HT1080 (cell line): ENCODE results near the gene ATP6V0A1. TPM values are rescaled to one million over a fixed set of nuclear protein-coding genes. Genes with fewer than 3 reads are reported as not detected.

ENCODE experiments used
- DNase-seq: peaks from one replicate; pipeline ENCODE4 v3.0.0-alpha.2; 2015; ENCODE audit warnings: low read depth
- small RNA-seq: library from RNA; depleted of rRNA; stranded (forward); fragments of <200 nt; gene quantifications from one replicate; pipeline ENCODE3, GENCODE V24; 2014
- total RNA-seq: library from RNA; depleted of rRNA; stranded (reverse); fragments of >200 nt; shearing (Covaris generic); gene quantifications from 2 replicates; pipeline ENCODE4 v1.2.3, GENCODE V29; 2014; rRNA removed

The ATP6V0A1 gene
- total RNA-seq, 1 experiment from 2014 or later: 14.8 TPM

- no peak for DNase-seq
Measured at GRCh38 chr17:42559075-42559474, 100.4 kb downstream of the ATP6V0A1 start.

GRCh38 chr17:42560246-42560645 lies 101.6 kb downstream of the ATP6V0A1 start:
- no peak for DNase-seq

- DNase-seq: peak; percentile 93
Measured at GRCh38 chr17:42561897-42562387, 103.3 kb downstream of the ATP6V0A1 start, which contains the start of gene COASY. TSS of gene COASY (plus strand) at chr17:42562148. CDS start at chr17:42562623, 475 bp downstream.

GRCh38 chr17:42562388-42563142 lies 103.9 kb downstream of the ATP6V0A1 start:
- no peak for DNase-seq

- no peak for DNase-seq
Measured at GRCh38 chr17:42563143-42563509, 104.4 kb downstream of the ATP6V0A1 start.

- peak; percentile 28 for DNase-seq
Measured at GRCh38 chr17:42563543-42563942, 104.9 kb downstream of the ATP6V0A1 start.

- DNase-seq: no peak
Measured at GRCh38 chr17:42563950-42564349, 105.3 kb downstream of the ATP6V0A1 start.

- no peak for DNase-seq
Measured at GRCh38 chr17:42564815-42565522, 106.3 kb downstream of the ATP6V0A1 start.

GRCh38 chr17:42565523-42566214 lies 107.0 kb downstream of the ATP6V0A1 start:
- no peak for DNase-seq

GRCh38 chr17:42566215-42566882 lies 107.7 kb downstream of the ATP6V0A1 start:
- DNase-seq: no peak

GRCh38 chr17:42566883-42567573 lies 108.3 kb downstream of the ATP6V0A1 start, which contains the start of gene MLX:
TSS of gene MLX (plus strand) at chr17:42567100. CDS start at chr17:42567125, 25 bp downstream.
- DNase-seq: peak; percentile 84

GRCh38 chr17:42568341-42569111 lies 109.8 kb downstream of the ATP6V0A1 start:
- no peak for DNase-seq

GRCh38 chr17:42571435-42572225 lies 113.0 kb downstream of the ATP6V0A1 start:
- no peak for DNase-seq

Small RNA genes lying within 50 kb of the gene (small RNA-seq; reads per million reads assigned to genes)
- gene MIR548AT (not detected), gene RNU7-97P (not detected)

Other genes starting within 250 kb of the ATP6V0A1 start
- 18.1 and 21.8 TPM in 2 replicates for gene STAT5B, start 182.5 kb upstream of the ATP6V0A1 start, total RNA-seq
- gene STAT5A, start 170.4 kb upstream of the ATP6V0A1 start, total RNA-seq: 1.1 and 1.7 TPM in 2 replicates
- 32.9 and 42.2 TPM in 2 replicates for gene STAT3, start 70.4 kb upstream of the ATP6V0A1 start, total RNA-seq
- 232 and 236 TPM in 2 replicates for gene CAVIN1, start 35.6 kb upstream of the ATP6V0A1 start, total RNA-seq
- 22.7 and 30.6 TPM in 2 replicates for gene NAGLU, start 77.4 kb downstream of the ATP6V0A1 start, total RNA-seq
- gene HSD17B1, start 94.0 kb downstream of the ATP6V0A1 start, total RNA-seq: 0.40 and 0.59 TPM in 2 replicates
- gene COASY, start 103.3 kb downstream of the ATP6V0A1 start, total RNA-seq: 51.7 and 56.2 TPM in 2 replicates
- 29.3 and 37.8 TPM in 2 replicates for gene MLX, start 108.2 kb downstream of the ATP6V0A1 start, total RNA-seq
- 47.8 and 50.2 TPM in 2 replicates for gene PSMC3IP, start 118.9 kb downstream of the ATP6V0A1 start, total RNA-seq
- 30.9 and 34.0 TPM in 2 replicates for gene RETREG3, start 150.5 kb downstream of the ATP6V0A1 start, total RNA-seq
- gene TUBG1, start 150.8 kb downstream of the ATP6V0A1 start, total RNA-seq: 114 and 165 TPM in 2 replicates
- 6.8 and 9.3 TPM in 2 replicates for gene TUBG2, start 200.4 kb downstream of the ATP6V0A1 start, total RNA-seq
- gene PLEKHH3, start 218.1 kb downstream of the ATP6V0A1 start, total RNA-seq: 14.7 and 15.7 TPM in 2 replicates
- 2.1 and 2.5 TPM in 2 replicates for gene CCR10, start 223.0 kb downstream of the ATP6V0A1 start, total RNA-seq
- 8.6 and 9.9 TPM in 2 replicates for gene CNTNAP1, start 223.7 kb downstream of the ATP6V0A1 start, total RNA-seq